Measurements from ENCODE around the gene HUS1.
"Not testable (repeated sequence)": the region's sequence is repeated elsewhere in the genome, so short reads cannot be mapped to it uniquely, and the experiment has no call there.

The HUS1 gene

GRCh38 chr7:47979145-47979831 is at the start of gene HUS1:
Gene HUS1 (minus strand): TSS chr7:47979615. CDS start chr7:47979519, 96 bp downstream.
- DNase-seq = peak; percentile 94

GRCh38 chr7:48028938-48029337 is 49.5 kb upstream of the HUS1 start, which contains the start of gene SUN3:
Gene SUN3 (minus strand): TSS chr7:48029107. CDS start chr7:48028938, 169 bp downstream.
- no peak for DNase-seq

- no peak for DNase-seq
These were observed 46.2 kb upstream of the HUS1 start for GRCh38 chr7:48025624-48026023.

- DNase-seq = no peak
These were observed 38.3 kb upstream of the HUS1 start for GRCh38 chr7:48017674-48018073.

- DNase-seq = no peak
These were observed 37.2 kb upstream of the HUS1 start for GRCh38 chr7:48016641-48017040.

GRCh38 chr7:48011951-48012350 is 32.5 kb upstream of the HUS1 start:
- no peak for DNase-seq

GRCh38 chr7:48011323-48011722 is 31.9 kb upstream of the HUS1 start:
- no peak for DNase-seq

- DNase-seq = no peak
These were observed 30.5 kb upstream of the HUS1 start for GRCh38 chr7:48009954-48010353.

GRCh38 chr7:48009257-48009656 is 29.8 kb upstream of the HUS1 start:
- DNase-seq = no peak

- no peak for DNase-seq
These were observed 27.5 kb upstream of the HUS1 start for GRCh38 chr7:48006866-48007265.

GRCh38 chr7:48004638-48005037 is 25.2 kb upstream of the HUS1 start:
- no peak for DNase-seq

- no peak for DNase-seq
These were observed 24.6 kb upstream of the HUS1 start for GRCh38 chr7:48004032-48004431.

- not testable (repeated sequence) for DNase-seq
These were observed 20.7 kb upstream of the HUS1 start for GRCh38 chr7:48000164-48000563.

GRCh38 chr7:47999413-47999812 is 20.0 kb upstream of the HUS1 start:
- no peak for DNase-seq

GRCh38 chr7:47992446-47992845 is 13.0 kb upstream of the HUS1 start:
- DNase-seq = no peak

GRCh38 chr7:47991741-47992311 is 12.4 kb upstream of the HUS1 start:
- DNase-seq = peak; percentile 89

- DNase-seq = no peak
These were observed 11.9 kb upstream of the HUS1 start for GRCh38 chr7:47991270-47991669.

GRCh38 chr7:47990592-47990991 is 11.2 kb upstream of the HUS1 start:
- no peak for DNase-seq

GRCh38 chr7:47989607-47990400 is 10.4 kb upstream of the HUS1 start:
- not testable (repeated sequence) for DNase-seq

- no peak for DNase-seq
These were observed 9.3 kb upstream of the HUS1 start for GRCh38 chr7:47988496-47989386.

GRCh38 chr7:47982610-47983009 is 3.2 kb upstream of the HUS1 start:
- no peak for DNase-seq

GRCh38 chr7:47980648-47981047 is 1.2 kb upstream of the HUS1 start:
- not testable (repeated sequence) for DNase-seq

- DNase-seq = no peak
These were observed 392 bp upstream of the HUS1 start for GRCh38 chr7:47979832-47980181.
